Measurements from ENCODE around the gene SLC38A4.

DNA sequence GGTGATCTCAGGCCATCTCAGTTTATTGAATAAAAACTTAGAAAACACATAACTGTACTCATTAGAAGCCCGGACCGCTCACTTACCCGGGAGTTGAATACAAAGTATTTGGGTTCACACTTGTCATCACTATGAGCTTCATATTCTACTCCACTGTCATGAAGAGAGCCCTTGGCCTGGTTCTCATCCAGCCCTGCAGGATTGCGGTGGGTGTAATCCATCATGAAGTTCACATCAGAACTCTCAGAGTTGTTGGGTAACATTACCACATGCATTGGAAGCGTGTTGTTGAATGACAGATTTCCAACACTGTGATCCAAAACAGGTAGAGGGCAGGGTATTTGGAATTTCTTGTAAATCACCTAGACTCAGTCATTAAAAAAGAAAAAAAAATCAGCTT lies 47.4 kb downstream of the SLC38A4 start:
- no peak for TF ChIP-seq CHD2 (IDR thresholded peaks at IDR 0.05; ENCODE audit: low read length)
- no peak for TF ChIP-seq SRF (IDR thresholded peaks at IDR 0.05; ENCODE audit: low read depth, low read length)
- TF ChIP-seq, protein P1, sequence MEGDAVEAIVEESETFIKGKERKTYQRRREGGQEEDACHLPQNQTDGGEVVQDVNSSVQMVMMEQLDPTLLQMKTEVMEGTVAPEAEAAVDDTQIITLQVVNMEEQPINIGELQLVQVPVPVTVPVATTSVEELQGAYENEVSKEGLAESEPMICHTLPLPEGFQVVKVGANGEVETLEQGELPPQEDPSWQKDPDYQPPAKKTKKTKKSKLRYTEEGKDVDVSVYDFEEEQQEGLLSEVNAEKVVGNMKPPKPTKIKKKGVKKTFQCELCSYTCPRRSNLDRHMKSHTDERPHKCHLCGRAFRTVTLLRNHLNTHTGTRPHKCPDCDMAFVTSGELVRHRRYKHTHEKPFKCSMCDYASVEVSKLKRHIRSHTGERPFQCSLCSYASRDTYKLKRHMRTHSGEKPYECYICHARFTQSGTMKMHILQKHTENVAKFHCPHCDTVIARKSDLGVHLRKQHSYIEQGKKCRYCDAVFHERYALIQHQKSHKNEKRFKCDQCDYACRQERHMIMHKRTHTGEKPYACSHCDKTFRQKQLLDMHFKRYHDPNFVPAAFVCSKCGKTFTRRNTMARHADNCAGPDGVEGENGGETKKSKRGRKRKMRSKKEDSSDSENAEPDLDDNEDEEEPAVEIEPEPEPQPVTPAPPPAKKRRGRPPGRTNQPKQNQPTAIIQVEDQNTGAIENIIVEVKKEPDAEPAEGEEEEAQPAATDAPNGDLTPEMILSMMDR (IDR thresholded peaks at IDR 0.05; ENCODE audit: control extremely low read depth in 1 of 3, insufficient read depth in 1 of 3, low read depth in 1 of 3, low read length in 3 of 3): no peak
- TF ChIP-seq HDAC6 (IDR thresholded peaks at IDR 0.05; ENCODE audit: low read depth, low read length): no peak
- TF ChIP-seq, protein P2, sequence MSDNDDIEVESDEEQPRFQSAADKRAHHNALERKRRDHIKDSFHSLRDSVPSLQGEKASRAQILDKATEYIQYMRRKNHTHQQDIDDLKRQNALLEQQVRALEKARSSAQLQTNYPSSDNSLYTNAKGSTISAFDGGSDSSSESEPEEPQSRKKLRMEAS (IDR thresholded peaks at IDR 0.05): no peak
- no peak for TF ChIP-seq YY1 (IDR thresholded peaks at IDR 0.05; ENCODE audit: low read depth, low read length)
- no peak for TF ChIP-seq POLR2A (IDR thresholded peaks at IDR 0.05; ENCODE audit: control extremely low read depth in 1 of 2, low read depth in 2 of 2, low read length in 2 of 2)
- no peak for TF ChIP-seq EZH2 (IDR thresholded peaks at IDR 0.05; ENCODE audit: low read depth, low read length, severe bottlenecking)
- no peak for TF ChIP-seq TEAD4 (IDR thresholded peaks at IDR 0.05; ENCODE audit: low read depth, low read length)
- no peak for TF ChIP-seq SP1 (IDR thresholded peaks at IDR 0.05; ENCODE audit: low read depth, low read length)
- no peak for TF ChIP-seq CEBPB (IDR thresholded peaks at IDR 0.05; ENCODE audit: low read depth, low read length)
- no peak for TF ChIP-seq RFX5 (IDR thresholded peaks at IDR 0.05; ENCODE audit: borderline replicate concordance, low read depth, low read length)
- no peak for TF ChIP-seq SUZ12 (IDR thresholded peaks at IDR 0.05; ENCODE audit: low read length)
